GM12878 (cell line): Measurements from ENCODE around the gene LIMS2. TPM values are rescaled to one million over a fixed set of nuclear protein-coding genes. Genes with fewer than 3 reads are reported as not detected.

Experiments
- ATAC-seq: fragments of 200-7000 bp; cut with Tn5 transposase; 3 replicates; pipeline ENCODE4 v1.9.1; 2020; ENCODE audit warnings: mild to moderate bottlenecking, moderate library complexity
- Bru-seq: library from RNA; stranded (reverse); fragments of 400-500 nt; gene quantifications from one replicate; lab custom pipeline; 2021; lab: Mats Ljungman, UMichigan
- BruChase-seq, 2 experiments: library from RNA; stranded (reverse); fragments of 400-500 nt; gene quantifications; one replicate each; lab custom pipeline; 2021; lab: Mats Ljungman, UMichigan
- BruUV-seq: library from RNA; stranded (reverse); fragments of 400-500 nt; replicated peaks from 2 replicates; lab custom pipeline; 2021; lab: Mats Ljungman, UMichigan
- CTCF ChIA-PET: fragments of 300-600 bp; sonication (Branson Sonifier 250); formaldehyde crosslinking; extraction: SDS; loops from one replicate; lab custom pipeline; 2021; ENCODE audit warnings: inconsistent platforms; lab: Yijun Ruan, JAX
- POLR2A ChIA-PET: fragments of 350-600 bp; formaldehyde crosslinking; extraction: SDS; loops from one replicate; lab custom pipeline; 2021; ENCODE audit warnings: inconsistent platforms; lab: Charles Lee
- RAD21 ChIA-PET: fragments of 300-600 bp; sonication (Branson Sonifier 250); formaldehyde crosslinking; loops from one replicate; lab custom pipeline; 2023; ENCODE audit warnings: antibody characterized with exemption; ENCODE audit not compliant: unreplicated experiment; lab: Charles Lee
- SMC1A ChIA-PET: fragments of 300-600 bp; sonication (Branson Sonifier 250); formaldehyde crosslinking; loops from one replicate; lab custom pipeline; 2023; ENCODE audit not compliant: unreplicated experiment, uncharacterized antibody; lab: Charles Lee
- DNase-seq: peaks from one replicate; pipeline ENCODE4 v3.0.0-alpha.2; 2011; ENCODE audit warnings: low read depth, low spot score
- FAIRE-seq: peaks from 3 replicates; lab custom pipeline; 2011; peaks lifted over from hg19 to GRCh38; lab: Jason Lieb, UNC
- H2AFZ ChIP-seq: 2 replicates; pipeline ENCODE4 v1.6.0; 2011; ENCODE audit warnings: low read depth, low read length, control low read depth; ENCODE audit not compliant: control insufficient read depth
- H3K27ac ChIP-seq: 2 replicates; pipeline ENCODE4 v1.5.1; 2011; ENCODE audit warnings: control low read depth; ENCODE audit not compliant: control insufficient read depth, insufficient read depth
- H3K27me3 ChIP-seq, 2 experiments: replicated peaks in 1 of 2; 2 replicates each; pipeline versions ENCODE4 v1.6.0 to v1.6.1; 2011; ENCODE audit warnings: low read length in 1 of 2; ENCODE audit not compliant: control insufficient read depth in 2 of 2, insufficient read depth in 2 of 2
- H3K36me3 ChIP-seq, 2 experiments: 2 replicates each; pipeline ENCODE4 v1.5.1; 2011; ENCODE audit warnings: low read length in 1 of 2; ENCODE audit not compliant: control insufficient read depth in 2 of 2, insufficient read depth in 2 of 2
- H3K4me1 ChIP-seq: 2 replicates; pipeline ENCODE4 v1.6.1; 2011; ENCODE audit warnings: mild to moderate bottlenecking, low read length, moderate library complexity, mixed read lengths; ENCODE audit not compliant: control insufficient read depth, insufficient read depth
- H3K4me2 ChIP-seq: 2 replicates; pipeline ENCODE4 v1.6.0; 2011; ENCODE audit warnings: control low read depth; ENCODE audit not compliant: control insufficient read depth, insufficient read depth
- H3K4me3 ChIP-seq: fragments of 200-600 bp; sonication (generic); 2 replicates; pipeline ENCODE4 v1.5.1; 2016
- H3K79me2 ChIP-seq: 2 replicates; pipeline ENCODE4 v1.6.0; 2011; ENCODE audit warnings: low read length; ENCODE audit not compliant: control insufficient read depth, insufficient read depth
- H3K9ac ChIP-seq: 2 replicates; pipeline ENCODE4 v1.8.0; 2011; ENCODE audit warnings: low read length, control low read depth, mixed read lengths; ENCODE audit not compliant: control insufficient read depth, insufficient read depth
- H3K9me3 ChIP-seq: replicated peaks from 3 replicates; pipeline ENCODE4 v1.5.1; 2011; ENCODE audit warnings: mild to moderate bottlenecking, low read length; ENCODE audit not compliant: control insufficient read depth, insufficient read depth
- H4K20me1 ChIP-seq: 2 replicates; pipeline ENCODE4 v1.6.0; 2011; ENCODE audit not compliant: control insufficient read depth, insufficient read depth
- E2F8 ChIP-seq: fragments of 450-650 bp; IDR thresholded peaks from 2 replicates; pipeline ENCODE4 v1.6.1; 2018; ENCODE audit warnings: mild to moderate bottlenecking, low read depth, moderate library complexity; ENCODE audit not compliant: partially characterized antibody
- ELK1 ChIP-seq: IDR thresholded peaks from 2 replicates; pipeline ENCODE4 v1.6.1; 2012; ENCODE audit warnings: low read depth, low read length, improper control_type of control experiment
- MTA3 ChIP-seq: IDR thresholded peaks from 2 replicates; pipeline ENCODE4 v1.6.1; 2012; ENCODE audit warnings: low read length, inconsistent platforms, borderline replicate concordance
- PAX5 ChIP-seq: IDR thresholded peaks from 2 replicates; pipeline ENCODE4 v1.6.1; 2011; ENCODE audit warnings: low read depth, low read length, borderline replicate concordance
- PKNOX1 ChIP-seq: fragments of 450-650 bp; IDR thresholded peaks from 2 replicates; pipeline ENCODE4 v1.6.1; 2016; ENCODE audit warnings: mild to moderate bottlenecking
- POLR2AphosphoS2 ChIP-seq: IDR thresholded peaks from 2 replicates; pipeline ENCODE4 v1.6.1; 2011; ENCODE audit warnings: low read depth, mild to moderate bottlenecking, low read length, improper control_type of control experiment, moderate library complexity
- RAD21 ChIP-seq: IDR thresholded peaks from 2 replicates; pipeline ENCODE4 v1.6.1; 2011; ENCODE audit warnings: mild to moderate bottlenecking, low read depth, low read length, moderate library complexity; ENCODE audit not compliant: insufficient read depth
- RB1 ChIP-seq: fragments of 450-650 bp; formaldehyde crosslinking; IDR thresholded peaks from 2 replicates; pipeline ENCODE4 v1.6.1; 2017; ENCODE audit warnings: mild to moderate bottlenecking, borderline replicate concordance
- RELB ChIP-seq: fragments of 450-650 bp; IDR thresholded peaks from 2 replicates; pipeline ENCODE4 v1.6.1; 2017; ENCODE audit warnings: low read depth, mild to moderate bottlenecking, moderate library complexity
- ZNF384 ChIP-seq: IDR thresholded peaks from 2 replicates; pipeline ENCODE4 v1.6.1; 2012; ENCODE audit warnings: low read depth, mild to moderate bottlenecking, low read length, improper control_type of control experiment, borderline replicate concordance
- WGBS: methylation state at CpG from one replicate; pipeline ENCODE4 v1.1.6; 2016; ENCODE audit warnings: low lambda C conversion rate; ENCODE audit not compliant: insufficient replicate concordance, insufficient coverage; ENCODE audit errors: missing lambda C conversion rate; 5-methylcytosine and 5-hydroxymethylcytosine counted together
- in situ Hi-C: fragments of 300-500 bp; cut with MboI; formaldehyde crosslinking; loops from 9 replicates; pipeline ENCODE4 v1.14.3; 2018; ENCODE audit warnings: mixed read lengths
- intact Hi-C: fragments of 100-400 bp; cut with micrococcal nuclease; formaldehyde crosslinking; loops from one replicate; pipeline ENCODE4 v1.14.2; 2022; ENCODE audit not compliant: unreplicated experiment
- long read RNA-seq, 2 experiments: library from polyadenylated mRNA; unstranded; transcript quantifications; one replicate each; pipeline ENCODE4 v2.0.0, GENCODE V29; 2019 to 2020
- polyA minus RNA-seq, 3 experiments: library from RNA; depleted of rRNA, polyadenylated mRNA; stranded (reverse); fragments of >200 nt; gene quantifications; 2 replicates each; pipeline ENCODE4 v1.2.3, GENCODE V29; 2011
- polyA plus RNA-seq, 11 experiments: library from polyadenylated mRNA; depleted of rRNA in 4 of 11; unstranded in 6 of 11; stranded (reverse) in 5 of 11; fragments of >200 nt; fragmentation: Nextera tagmentation in 4 of 11; fragmentation: Illumina TruSeq in 1 of 11; extraction: Ambion mirVana in 4 of 11; extraction: Trizol in 1 of 11; gene quantifications; 1 replicate in 1 of 11; 2 replicates in 10 of 11; pipeline versions ENCODE4 v1.2.1 to v1.2.3, GENCODE V29; 2011 to 2016; ENCODE audit warnings: inconsistent platforms in 2 of 11, missing spikeins in 2 of 11, low read depth in 1 of 11
- total RNA-seq, 4 experiments: library from RNA; depleted of rRNA in 3 of 4; stranded (reverse); fragments of >200 nt in 3 of 4; fragmentation: Illumina TruSeq in 1 of 4; extraction: Trizol in 1 of 4; gene quantifications; 2 replicates each; pipeline versions ENCODE4 v1.2.1 to v1.2.3, GENCODE V29; 2013 to 2021

Gene LIMS2
- 0.50 TPM in 1 of 2 replicates, not detected in the other for total RNA-seq (2013; cell fraction: nucleolus; rRNA removed)
- total RNA-seq (2014; rRNA removed), result 0.06 and 0.11 TPM in 2 replicates
- total RNA-seq (2014; rRNA removed; fragmentation: Illumina TruSeq; extraction: Trizol), result 0.13 TPM in 1 of 2 replicates, not detected in the other
- total RNA-seq (2021), result 0.51 and 0.74 TPM in 2 replicates
- polyA plus RNA-seq (2011; ENCODE audit: low read depth), result 0.55 TPM
- polyA plus RNA-seq (2011; rRNA removed), result not detected in 2 replicates
- polyA plus RNA-seq (2011; cell fraction: cytosol; rRNA removed), result 0.04 and 0.05 TPM in 2 replicates
- polyA plus RNA-seq (2011; cell fraction: nucleus; rRNA removed), result 0.13 TPM in 1 of 2 replicates, not detected in the other
- 0.87 and 1.1 TPM in 2 replicates for polyA plus RNA-seq (2012)
- polyA plus RNA-seq (2014; fragmentation: Illumina TruSeq; extraction: Trizol), result 0.19 TPM in 1 of 2 replicates, not detected in the other
- polyA plus RNA-seq (2014; fragmentation: Nextera tagmentation; extraction: Ambion mirVana), result under 1 TPM in 1 of 2 experiments, not detected in 1; 0.07 TPM
- polyA plus RNA-seq (2014; rRNA removed), result 0.58 and 0.81 TPM in 2 replicates
- polyA plus RNA-seq (2016; fragmentation: Nextera tagmentation; extraction: Ambion mirVana), result under 1 TPM; 0.14 to 0.19 TPM
- polyA minus RNA-seq (2011; rRNA and poly(A)+ RNA removed), result 0.29 TPM in 1 of 2 replicates, not detected in the other
- not detected in 2 replicates for polyA minus RNA-seq (2011; cell fraction: cytosol; rRNA and poly(A)+ RNA removed)
- not detected in 2 replicates for polyA minus RNA-seq (2011; cell fraction: nucleus; rRNA and poly(A)+ RNA removed)
- percentile 7 among the genes with signal in this experiment for Bru-seq, nascent RNA
- BruChase-seq, experiment 1, labeled RNA remaining after a 6-hour chase, result percentile 12 among the genes with signal in this experiment
- BruChase-seq, experiment 2, labeled RNA remaining after a 2-hour chase, result percentile 12 among the genes with signal in this experiment
- long read RNA-seq, experiment 1, result 0 reads
- long read RNA-seq, experiment 2, result 0 reads

GRCh38 chr2:127675331-127676261 lies at the start of gene LIMS2:
LIMS2 (minus strand) TSS chr2:127675530; CDS start chr2:127675024, 506 bp downstream.
- SMC1A ChIA-PET, result no interaction called here
- peak within 1 kb of the TSS; percentile 27; the same call in 1 of the 2 replicates for H3K4me2 ChIP-seq
- no peak within 1 kb of the TSS; the same call in 1 of the 2 replicates for H2AFZ ChIP-seq
- CTCF ChIA-PET, result interaction anchor here (1.1 kb wide), 1 partner anchor 9 kb away, joined by 3 read pairs; no protein-coding TSS in a partner anchor
- no peak within 1 kb of the TSS for H3K27ac ChIP-seq
- no peaks in the 10 kb centered on the region for H3K9me3 ChIP-seq
- no peak within 1 kb of the TSS for H3K4me3 ChIP-seq
- ATAC-seq (no peak; the same call in 2 of the 3 replicates), FAIRE-seq (no peak), DNase-seq (no peak)
- no peaks in the 10 kb centered on the region for H3K79me2 ChIP-seq
- no TSS peak for BruUV-seq
- H3K36me3 ChIP-seq, result no peaks in the 10 kb centered on the region
- H3K4me1 ChIP-seq, result no peaks in the 10 kb centered on the region
- in situ Hi-C loops, result no loop called here
- H3K9ac ChIP-seq, result no peak within 1 kb of the TSS
- WGBS, result 9% methylated on average over 34 of the region's 56 CpGs
- intact Hi-C loops, result no loop called here
- H3K27me3 ChIP-seq, result peaks cover 9 to 17% of the 10 kb centered on the region in 2 experiments
- RAD21 ChIA-PET, result no interaction called here
- POLR2A ChIA-PET, result interaction anchor here (0.6 kb wide), 1 partner anchor 409 kb away, joined by 3 read pairs; no protein-coding TSS in a partner anchor
- 0 out of 2 replicates have a peak, but pooled peaks cover 3% of the 10 kb centered on the region for H4K20me1 ChIP-seq
- no peak for TF ChIP-seq RB1
- TF ChIP-seq MTA3, result no peak
- TF ChIP-seq ZNF384, result no peak
- TF ChIP-seq ELK1, result no peak
- TF ChIP-seq E2F8, result no peak
- no peak for TF ChIP-seq RELB
- no peak for TF ChIP-seq PAX5
- TF ChIP-seq PKNOX1, result no peak
- no peak for TF ChIP-seq POLR2AphosphoS2
- TF ChIP-seq RAD21, result 0 out of 2 replicates have a peak, but pooled peaks have one; percentile 13
